ENCODE measurements around the gene ARPC1B. TPM values are rescaled to one million over a fixed set of nuclear protein-coding genes. Genes with fewer than 3 reads are reported as not detected.
A peak's percentile ranks its signal among the peaks of the same experiment; 100 is the strongest.
"Not testable (repeated sequence)": the region's sequence is repeated elsewhere in the genome, so short reads cannot be mapped to it uniquely, and the experiment has no call there.

The ARPC1B gene
- total RNA-seq, 1 donor from 2014 or later: 250 TPM

GRCh38 chr7:99357701-99358490 lies 16.6 kb upstream of the ARPC1B start:
- Mint-ChIP-seq H3K27me3 (no peaks in the 10 kb centered on the region), H3K36me3 (ENCODE audit: low read depth) (peaks cover 46% of the 10 kb centered on the region), H3K27ac (no peak overlapping the region), H3K9me3 (no peaks in the 10 kb centered on the region), H3K4me3 (no peak overlapping the region), H3K4me1 (no peaks in the 10 kb centered on the region)
- no peak for DNase-seq
- intact Hi-C loops (cut with micrococcal nuclease): no loop called here

GRCh38 chr7:99358521-99358920 lies 16.0 kb upstream of the ARPC1B start:
- H3K4me1 Mint-ChIP-seq; H3K4me3 Mint-ChIP-seq; H3K27ac Mint-ChIP-seq; H3K9me3 Mint-ChIP-seq; intact Hi-C loops (cut with micrococcal nuclease); H3K27me3 Mint-ChIP-seq; DNase-seq: not testable (repeated sequence)
- H3K36me3 Mint-ChIP-seq (ENCODE audit: low read depth): peaks cover 49% of the 10 kb centered on the region

- no peak for DNase-seq
- H3K9me3 Mint-ChIP-seq: no peaks in the 10 kb centered on the region
- peaks cover 54% of the 10 kb centered on the region for H3K36me3 Mint-ChIP-seq (ENCODE audit: low read depth)
- no peaks in the 10 kb centered on the region for H3K27me3 Mint-ChIP-seq
- intact Hi-C loops (cut with micrococcal nuclease): no loop called here
- H3K27ac Mint-ChIP-seq: no peak overlapping the region
- no peak overlapping the region for H3K4me3 Mint-ChIP-seq
- H3K4me1 Mint-ChIP-seq: no peaks in the 10 kb centered on the region
Measured at GRCh38 chr7:99359465-99360154, 14.9 kb upstream of the ARPC1B start.

GRCh38 chr7:99362801-99363200 lies 11.7 kb upstream of the ARPC1B start:
- Mint-ChIP-seq H3K4me1 (no peaks in the 10 kb centered on the region), H3K27me3 (no peaks in the 10 kb centered on the region), H3K27ac (no peak overlapping the region), H3K4me3 (no peak overlapping the region), H3K36me3 (ENCODE audit: low read depth) (peaks cover 57% of the 10 kb centered on the region), H3K9me3 (no peaks in the 10 kb centered on the region)
- DNase-seq: no peak
- intact Hi-C loops (cut with micrococcal nuclease): no loop called here

- intact Hi-C loops (cut with micrococcal nuclease): no loop called here
- H3K27me3 Mint-ChIP-seq: no peaks in the 10 kb centered on the region
- DNase-seq: no peak
- peaks cover 52% of the 10 kb centered on the region for H3K36me3 Mint-ChIP-seq (ENCODE audit: low read depth)
- H3K4me3 Mint-ChIP-seq: no peak overlapping the region
- H3K4me1 Mint-ChIP-seq: no peaks in the 10 kb centered on the region
- H3K9me3 Mint-ChIP-seq: no peaks in the 10 kb centered on the region
- no peak overlapping the region for H3K27ac Mint-ChIP-seq
Measured at GRCh38 chr7:99363286-99363685, 11.2 kb upstream of the ARPC1B start.

GRCh38 chr7:99365318-99366141 lies 9.0 kb upstream of the ARPC1B start:
- H3K4me1 Mint-ChIP-seq: peaks cover 14% of the 10 kb centered on the region

GRCh38 chr7:99366646-99367045 lies 7.9 kb upstream of the ARPC1B start:
- H3K27me3 Mint-ChIP-seq: no peaks in the 10 kb centered on the region
- H3K4me3 Mint-ChIP-seq: no peak overlapping the region
- peaks cover 16% of the 10 kb centered on the region for H3K4me1 Mint-ChIP-seq
- H3K27ac Mint-ChIP-seq: no peak overlapping the region
- H3K9me3 Mint-ChIP-seq: no peaks in the 10 kb centered on the region
- H3K36me3 Mint-ChIP-seq (ENCODE audit: low read depth): peaks cover 39% of the 10 kb centered on the region
- intact Hi-C loops (cut with micrococcal nuclease): no loop called here
- no peak for DNase-seq

More at GRCh38 chr7:99365318-99366141, 9.0 kb upstream of the ARPC1B start:
- H3K27me3 Mint-ChIP-seq: no peaks in the 10 kb centered on the region
- intact Hi-C loops (cut with micrococcal nuclease): loop anchor here (2.0 kb wide), 1 partner anchor 21 kb away; no protein-coding TSS in a partner anchor
- H3K9me3 Mint-ChIP-seq: no peaks in the 10 kb centered on the region
- DNase-seq: peak; percentile 90
- no peak overlapping the region for H3K4me3 Mint-ChIP-seq
- H3K36me3 Mint-ChIP-seq (ENCODE audit: low read depth): peaks cover 49% of the 10 kb centered on the region
- H3K27ac Mint-ChIP-seq: no peak overlapping the region

- no peak for DNase-seq
- peaks cover 23% of the 10 kb centered on the region for H3K4me1 Mint-ChIP-seq
- intact Hi-C loops (cut with micrococcal nuclease): no loop called here
- no peak overlapping the region for H3K4me3 Mint-ChIP-seq
- H3K36me3 Mint-ChIP-seq (ENCODE audit: low read depth): peaks cover 31% of the 10 kb centered on the region
- H3K27me3 Mint-ChIP-seq: no peaks in the 10 kb centered on the region
- no peaks in the 10 kb centered on the region for H3K9me3 Mint-ChIP-seq
- no peak overlapping the region for H3K27ac Mint-ChIP-seq
Measured at GRCh38 chr7:99368750-99369389, 5.7 kb upstream of the ARPC1B start.

- Mint-ChIP-seq H3K27me3 (no peaks in the 10 kb centered on the region), H3K27ac (peak overlapping the region; percentile 53), H3K4me3 (no peak overlapping the region), H3K36me3 (ENCODE audit: low read depth) (peaks cover 23% of the 10 kb centered on the region), H3K9me3 (no peaks in the 10 kb centered on the region), H3K4me1 (peaks cover 24% of the 10 kb centered on the region)
- no peak for DNase-seq
- intact Hi-C loops (cut with micrococcal nuclease): loop anchor here (5.0 kb wide), 1 partner anchor 37 kb away; the partner anchor contains the start of genes BUD31 and PDAP1
Measured at GRCh38 chr7:99369767-99370391, 4.7 kb upstream of the ARPC1B start.

GRCh38 chr7:99371376-99371920 lies 3.1 kb upstream of the ARPC1B start:
- Mint-ChIP-seq H3K4me1 (peaks cover 26% of the 10 kb centered on the region), H3K36me3 (ENCODE audit: low read depth) (peaks cover 14% of the 10 kb centered on the region), H3K27ac (no peak overlapping the region), H3K27me3 (no peaks in the 10 kb centered on the region), H3K4me3 (no peak overlapping the region), H3K9me3 (no peaks in the 10 kb centered on the region)
- no peak for DNase-seq
- intact Hi-C loops (cut with micrococcal nuclease): loop anchor here (5.0 kb wide), 1 partner anchor 36 kb away; the partner anchor contains the start of genes BUD31 and PDAP1

GRCh38 chr7:99372275-99373090 lies 2.0 kb upstream of the ARPC1B start:
- intact Hi-C loops (cut with micrococcal nuclease): loop anchor here (5.0 kb wide), 1 partner anchor 35 kb away; the partner anchor contains the start of genes BUD31 and PDAP1
- no peak for DNase-seq
- Mint-ChIP-seq H3K9me3 (no peaks in the 10 kb centered on the region), H3K36me3 (ENCODE audit: low read depth) (peaks cover 9% of the 10 kb centered on the region), H3K27me3 (no peaks in the 10 kb centered on the region), H3K27ac (peak overlapping the region; percentile 70), H3K4me3 (peak overlapping the region; percentile 77), H3K4me1 (peaks cover 28% of the 10 kb centered on the region)

Data from activated CD4-positive, alpha-beta T cell treated with anti-CD3 and anti-CD28 coated beads, Interleukin-2, amount 10 ng/mL, durations not matched to agents 24 days and 14 days (primary cell).